ENCODE results near the gene TNFAIP8L3. TPM values are rescaled to one million over a fixed set of nuclear protein-coding genes. Genes with fewer than 3 reads are reported as not detected.

The TNFAIP8L3 gene
- total and polyA plus RNA-seq, 4 donors = 24.5 to 48.4 (median 27.2) TPM

- Histone ChIP-seq H3K4me1 (ENCODE audit: control insufficient read depth in 1 of 2, insufficient read depth in 2 of 2, low read length in 2 of 2) (no peaks in the 10 kb centered on the region), H3K27ac (ENCODE audit: low read depth in 1 of 2, low read length in 2 of 2) (peak overlapping the region in 1 of 2 donors; percentile 2), H3K4me3 (ENCODE audit: low read length in 2 of 2) (no peak overlapping the region), H3K36me3 (ENCODE audit: control insufficient read depth in 1 of 2, insufficient read depth in 2 of 2, low read length in 1 of 2) (no peaks in the 10 kb centered on the region), H3K9me3 (ENCODE audit: control insufficient read depth, low read length) (no peaks in the 10 kb centered on the region), H3K27me3 (ENCODE audit: control insufficient read depth in 1 of 2, insufficient read depth in 2 of 2, low read length in 1 of 2) (no peaks in the 10 kb centered on the region)
- ATAC-seq (ENCODE audit: low FRiP score) (no peak), DNase-seq (no peak)
- 93 to 96% methylated on average over 1 of the region's 1 CpG for WGBS, 2 donors
- intact Hi-C loops (cut with DNase I) = no loop called here
These were observed 5.7 kb downstream of the TNFAIP8L3 start for GRCh38 chr15:51089041-51089440.

- H3K27ac ChIP-seq (ENCODE audit: low read depth in 1 of 2, low read length in 2 of 2) = no peak overlapping the region
- 96 to 98% methylated on average over 2 of the region's 2 CpGs for WGBS, 2 donors
- ATAC-seq (ENCODE audit: low FRiP score) (no peak), DNase-seq (no peak)
- intact Hi-C loops (cut with DNase I) = no loop called here
- H3K4me1 ChIP-seq (ENCODE audit: control insufficient read depth in 1 of 2, insufficient read depth in 2 of 2, low read length in 2 of 2) = no peaks in the 10 kb centered on the region
- H3K27me3 ChIP-seq (ENCODE audit: control insufficient read depth in 1 of 2, insufficient read depth in 2 of 2, low read length in 1 of 2) = no peaks in the 10 kb centered on the region
- H3K36me3 ChIP-seq (ENCODE audit: control insufficient read depth in 1 of 2, insufficient read depth in 2 of 2, low read length in 1 of 2) = no peaks in the 10 kb centered on the region
- no peak overlapping the region for H3K4me3 ChIP-seq (ENCODE audit: low read length in 2 of 2)
- H3K9me3 ChIP-seq (ENCODE audit: control insufficient read depth, low read length) = no peaks in the 10 kb centered on the region
These were observed 6.1 kb downstream of the TNFAIP8L3 start for GRCh38 chr15:51088585-51088984.

- Histone ChIP-seq H3K27ac (ENCODE audit: low read depth in 1 of 2, low read length in 2 of 2) (no peak overlapping the region), H3K4me3 (ENCODE audit: low read length in 2 of 2) (no peak overlapping the region), H3K27me3 (ENCODE audit: control insufficient read depth in 1 of 2, insufficient read depth in 2 of 2, low read length in 1 of 2) (no peaks in the 10 kb centered on the region), H3K4me1 (ENCODE audit: control insufficient read depth in 1 of 2, insufficient read depth in 2 of 2, low read length in 2 of 2) (no peaks in the 10 kb centered on the region), H3K36me3 (ENCODE audit: control insufficient read depth in 1 of 2, insufficient read depth in 2 of 2, low read length in 1 of 2) (no peaks in the 10 kb centered on the region), H3K9me3 (ENCODE audit: control insufficient read depth, low read length) (no peaks in the 10 kb centered on the region)
- intact Hi-C loops (cut with DNase I) = no loop called here
- ATAC-seq (ENCODE audit: low FRiP score) (no peak), DNase-seq (no peak)
- WGBS, 2 donors = 55 to 79% methylated on average over 1 of the region's 1 CpG
These were observed 7.2 kb downstream of the TNFAIP8L3 start for GRCh38 chr15:51087513-51087912.

- Histone ChIP-seq H3K36me3 (ENCODE audit: control insufficient read depth in 1 of 2, insufficient read depth in 2 of 2, low read length in 1 of 2) (no peaks in the 10 kb centered on the region), H3K27me3 (ENCODE audit: control insufficient read depth in 1 of 2, insufficient read depth in 2 of 2, low read length in 1 of 2) (no peaks in the 10 kb centered on the region), H3K4me1 (ENCODE audit: control insufficient read depth in 1 of 2, insufficient read depth in 2 of 2, low read length in 2 of 2) (no peaks in the 10 kb centered on the region), H3K4me3 (ENCODE audit: low read length in 2 of 2) (no peak overlapping the region), H3K27ac (ENCODE audit: low read depth in 1 of 2, low read length in 2 of 2) (peak overlapping the region in 1 of 2 donors; percentile 7), H3K9me3 (ENCODE audit: control insufficient read depth, low read length) (no peaks in the 10 kb centered on the region)
- no peak for DNase-seq
- 89 to 94% methylated on average over 4 of the region's 4 CpGs for WGBS, 2 donors
- intact Hi-C loops (cut with DNase I) = no loop called here
- ATAC-seq (ENCODE audit: low FRiP score) = no peak
These were observed 8.3 kb downstream of the TNFAIP8L3 start for GRCh38 chr15:51086409-51086808.

- H3K36me3 ChIP-seq (ENCODE audit: control insufficient read depth in 1 of 2, insufficient read depth in 2 of 2, low read length in 1 of 2) = no peaks in the 10 kb centered on the region
- ATAC-seq (ENCODE audit: low FRiP score) (no peak), DNase-seq (no peak)
- H3K4me1 ChIP-seq (ENCODE audit: control insufficient read depth in 1 of 2, insufficient read depth in 2 of 2, low read length in 2 of 2) = no peaks in the 10 kb centered on the region
- no peaks in the 10 kb centered on the region for H3K9me3 ChIP-seq (ENCODE audit: control insufficient read depth, low read length)
- intact Hi-C loops (cut with DNase I) = no loop called here
- no peak overlapping the region for H3K4me3 ChIP-seq (ENCODE audit: low read length in 2 of 2)
- WGBS, 2 donors = 76 to 84% methylated on average over 1 of the region's 1 CpG
- H3K27ac ChIP-seq (ENCODE audit: low read depth in 1 of 2, low read length in 2 of 2) = peak overlapping the region in 1 of 2 donors; percentile 7
- H3K27me3 ChIP-seq (ENCODE audit: control insufficient read depth in 1 of 2, insufficient read depth in 2 of 2, low read length in 1 of 2) = no peaks in the 10 kb centered on the region
These were observed 8.9 kb downstream of the TNFAIP8L3 start for GRCh38 chr15:51085764-51086163.

- Histone ChIP-seq H3K27ac (ENCODE audit: low read depth in 1 of 2, low read length in 2 of 2) (no peak overlapping the region), H3K4me3 (ENCODE audit: low read length in 2 of 2) (no peak overlapping the region), H3K27me3 (ENCODE audit: control insufficient read depth in 1 of 2, insufficient read depth in 2 of 2, low read length in 1 of 2) (no peaks in the 10 kb centered on the region), H3K9me3 (ENCODE audit: control insufficient read depth, low read length) (no peaks in the 10 kb centered on the region), H3K4me1 (ENCODE audit: control insufficient read depth in 1 of 2, insufficient read depth in 2 of 2, low read length in 2 of 2) (no peaks in the 10 kb centered on the region), H3K36me3 (ENCODE audit: control insufficient read depth in 1 of 2, insufficient read depth in 2 of 2, low read length in 1 of 2) (no peaks in the 10 kb centered on the region)
- 95% methylated on average over 4 of the region's 4 CpGs for WGBS, 2 donors
- ATAC-seq (ENCODE audit: low FRiP score) (peak; percentile 15), DNase-seq (no peak)
- intact Hi-C loops (cut with DNase I) = no loop called here
These were observed 11.0 kb downstream of the TNFAIP8L3 start for GRCh38 chr15:51083641-51084166.

- DNase-seq = no peak
- H3K4me1 ChIP-seq (ENCODE audit: control insufficient read depth in 1 of 2, insufficient read depth in 2 of 2, low read length in 2 of 2) = no peaks in the 10 kb centered on the region
- no peaks in the 10 kb centered on the region for H3K27me3 ChIP-seq (ENCODE audit: control insufficient read depth in 1 of 2, insufficient read depth in 2 of 2, low read length in 1 of 2)
- H3K27ac ChIP-seq (ENCODE audit: low read depth in 1 of 2, low read length in 2 of 2) = no peak overlapping the region
- no peak overlapping the region for H3K4me3 ChIP-seq (ENCODE audit: low read length in 2 of 2)
- 97 to 99% methylated on average over 1 of the region's 1 CpG for WGBS, 2 donors
- H3K9me3 ChIP-seq (ENCODE audit: control insufficient read depth, low read length) = no peaks in the 10 kb centered on the region
- no peaks in the 10 kb centered on the region for H3K36me3 ChIP-seq (ENCODE audit: control insufficient read depth in 1 of 2, insufficient read depth in 2 of 2, low read length in 1 of 2)
- no peak for ATAC-seq (ENCODE audit: low FRiP score)
- intact Hi-C loops (cut with DNase I) = no loop called here
These were observed 12.5 kb downstream of the TNFAIP8L3 start for GRCh38 chr15:51082246-51082645.

- Histone ChIP-seq H3K27me3 (ENCODE audit: control insufficient read depth in 1 of 2, insufficient read depth in 2 of 2, low read length in 1 of 2) (no peaks in the 10 kb centered on the region), H3K4me3 (ENCODE audit: low read length in 2 of 2) (no peak overlapping the region), H3K36me3 (ENCODE audit: control insufficient read depth in 1 of 2, insufficient read depth in 2 of 2, low read length in 1 of 2) (no peaks in the 10 kb centered on the region), H3K4me1 (ENCODE audit: control insufficient read depth in 1 of 2, insufficient read depth in 2 of 2, low read length in 2 of 2) (peaks cover 0 to 4% of the 10 kb centered on the region in 2 donors), H3K9me3 (ENCODE audit: control insufficient read depth, low read length) (no peaks in the 10 kb centered on the region), H3K27ac (ENCODE audit: low read depth in 1 of 2, low read length in 2 of 2) (no peak overlapping the region)
- ATAC-seq (ENCODE audit: low FRiP score) = no peak
- no peak for DNase-seq
- intact Hi-C loops (cut with DNase I) = no loop called here
- 92% methylated on average over 5 of the region's 5 CpGs for WGBS, 2 donors
These were observed 14.4 kb downstream of the TNFAIP8L3 start for GRCh38 chr15:51080286-51080685.

- DNase-seq (no peak), ATAC-seq (ENCODE audit: low FRiP score) (no peak)
- H3K9me3 ChIP-seq (ENCODE audit: control insufficient read depth, low read length) = no peaks in the 10 kb centered on the region
- peaks cover 2 to 6% of the 10 kb centered on the region in 2 donors for H3K4me1 ChIP-seq (ENCODE audit: control insufficient read depth in 1 of 2, insufficient read depth in 2 of 2, low read length in 2 of 2)
- H3K27me3 ChIP-seq (ENCODE audit: control insufficient read depth in 1 of 2, insufficient read depth in 2 of 2, low read length in 1 of 2) = no peaks in the 10 kb centered on the region
- H3K4me3 ChIP-seq (ENCODE audit: low read length in 2 of 2) = no peak overlapping the region
- no peak overlapping the region for H3K27ac ChIP-seq (ENCODE audit: low read depth in 1 of 2, low read length in 2 of 2)
- intact Hi-C loops (cut with DNase I) = no loop called here
- H3K36me3 ChIP-seq (ENCODE audit: control insufficient read depth in 1 of 2, insufficient read depth in 2 of 2, low read length in 1 of 2) = no peaks in the 10 kb centered on the region
These were observed 15.5 kb downstream of the TNFAIP8L3 start for GRCh38 chr15:51079226-51079625.
